ENCODE results near the gene CNOT2. TPM values are rescaled to one million over a fixed set of nuclear protein-coding genes. Genes with fewer than 3 reads are reported as not detected.

CNOT2 gene
- total and polyA plus RNA-seq, 2 experiments from 2014 or later, result 110 to 152 TPM

DNA sequence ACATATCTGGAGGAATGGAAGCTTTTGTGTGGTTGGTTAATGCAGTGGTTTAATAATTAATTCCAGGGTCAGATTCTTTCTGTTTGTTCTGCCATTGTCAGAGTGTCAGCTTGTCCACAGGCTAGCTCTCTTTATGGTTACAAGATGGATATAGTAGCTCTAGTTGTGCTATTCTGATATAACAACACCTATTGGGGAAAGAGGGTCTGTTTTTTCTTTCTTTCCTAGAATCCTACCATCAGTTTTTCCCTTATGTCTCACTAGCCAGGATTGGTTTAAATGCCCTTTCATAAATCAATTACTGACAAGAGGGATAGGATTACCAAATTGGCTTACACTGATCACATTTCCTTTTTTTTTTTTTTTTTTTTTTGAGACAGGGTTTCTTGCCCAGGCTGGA lies 27.8 kb downstream of the CNOT2 start:
- peaks cover 65% of the 10 kb centered on the region for H3K4me1 Mint-ChIP-seq
- H3F3A ChIP-seq (replicated peaks; ENCODE audit: low read depth), result no peaks in the 10 kb centered on the region
- peaks cover 29% of the 10 kb centered on the region for H3K4me1 ChIP-seq (ENCODE audit: insufficient read depth)
- H3K79me2 ChIP-seq (replicated peaks; ENCODE audit: insufficient read depth), result peaks cover 100% of the 10 kb centered on the region
- no peak overlapping the region for H3K4me2 ChIP-seq
- no peak overlapping the region for H3K4me3 Mint-ChIP-seq
- peaks cover 2% of the 10 kb centered on the region for H3K27me3 Mint-ChIP-seq (ENCODE audit: insufficient read depth, low read depth, poor library complexity)
- H3K9me2 ChIP-seq (ENCODE audit: insufficient read depth), result no peaks in the 10 kb centered on the region
- H3K9me3 Mint-ChIP-seq, result no peaks in the 10 kb centered on the region
- DNase-seq (ENCODE audit: low spot score), result no peak
- no peak overlapping the region for H3K4me3 ChIP-seq
- H3K27ac Mint-ChIP-seq, result 0 out of 2 replicates have a peak overlapping the region, but pooled peaks have one; percentile 32
- no peak for TF ChIP-seq EZH2phosphoT487 (IDR thresholded peaks at IDR 0.05; ENCODE audit: unreplicated experiment)
- H3K27me3 ChIP-seq (ENCODE audit: insufficient read depth), result no peaks in the 10 kb centered on the region
- H4K20me1 ChIP-seq (replicated peaks; ENCODE audit: insufficient read depth), result peaks cover 30% of the 10 kb centered on the region
- no peak overlapping the region for H3K27ac ChIP-seq (ENCODE audit: low read depth)
- ATAC-seq, result no peak
- H2AFZ ChIP-seq, result no peak overlapping the region
- no peaks in the 10 kb centered on the region for H3K36me3 ChIP-seq (ENCODE audit: insufficient read depth)
- H3K36me3 Mint-ChIP-seq (ENCODE audit: low read depth), result no peaks in the 10 kb centered on the region

DNA sequence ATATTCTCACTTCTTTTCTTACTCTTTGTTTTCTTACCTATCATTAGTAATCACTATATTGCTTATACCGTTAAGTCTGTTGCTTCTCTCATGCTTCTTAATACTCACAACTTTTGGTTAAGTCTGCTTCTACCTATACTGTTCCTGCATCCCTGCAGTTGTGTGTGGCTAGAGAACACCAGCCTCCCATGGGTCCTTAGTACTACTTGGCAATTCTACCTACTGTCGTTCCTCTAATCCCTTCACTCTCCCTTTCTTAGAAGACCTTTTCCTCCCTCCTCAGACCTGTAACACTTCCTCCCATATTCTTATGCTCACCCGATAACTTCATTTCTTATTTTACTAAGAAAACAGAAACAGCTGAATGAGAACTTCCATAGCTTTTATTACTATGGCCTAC lies 29.3 kb downstream of the CNOT2 start:
- Histone ChIP-seq H3K27ac (ENCODE audit: low read depth) (no peak overlapping the region; the same call in 1 of the 2 replicates), H3K36me3 (ENCODE audit: insufficient read depth) (no peaks in the 10 kb centered on the region), H3K79me2 (replicated peaks; ENCODE audit: insufficient read depth) (peaks cover 100% of the 10 kb centered on the region), H3K4me2 (no peak overlapping the region), H3K4me3 (no peak overlapping the region), H3K9me2 (ENCODE audit: insufficient read depth) (no peaks in the 10 kb centered on the region), H3F3A (replicated peaks; ENCODE audit: low read depth) (no peaks in the 10 kb centered on the region), H4K20me1 (replicated peaks; ENCODE audit: insufficient read depth) (peaks cover 32% of the 10 kb centered on the region), H3K27me3 (ENCODE audit: insufficient read depth) (no peaks in the 10 kb centered on the region), H3K4me1 (ENCODE audit: insufficient read depth) (peaks cover 30% of the 10 kb centered on the region), H2AFZ (no peak overlapping the region)
- no peak overlapping the region for H3K27ac Mint-ChIP-seq
- H3K4me1 Mint-ChIP-seq, result peaks cover 58% of the 10 kb centered on the region
- no peaks in the 10 kb centered on the region for H3K36me3 Mint-ChIP-seq (ENCODE audit: low read depth)
- no peaks in the 10 kb centered on the region for H3K9me3 Mint-ChIP-seq
- peaks cover 2% of the 10 kb centered on the region for H3K27me3 Mint-ChIP-seq (ENCODE audit: insufficient read depth, low read depth, poor library complexity)
- TF ChIP-seq POLR2AphosphoS5 (IDR thresholded peaks at IDR 0.05; ENCODE audit: low read depth) (no peak), ZNF114 (CRISPR knock-in tag; IDR thresholded peaks at IDR 0.05) (no peak), EZH2 (IDR thresholded peaks at IDR 0.05; ENCODE audit: low read depth, unreplicated experiment) (no peak), ZNF331 (CRISPR knock-in tag; IDR thresholded peaks at IDR 0.05; ENCODE audit: low read depth) (no peak)
- TF ChIP-seq, protein P1, sequence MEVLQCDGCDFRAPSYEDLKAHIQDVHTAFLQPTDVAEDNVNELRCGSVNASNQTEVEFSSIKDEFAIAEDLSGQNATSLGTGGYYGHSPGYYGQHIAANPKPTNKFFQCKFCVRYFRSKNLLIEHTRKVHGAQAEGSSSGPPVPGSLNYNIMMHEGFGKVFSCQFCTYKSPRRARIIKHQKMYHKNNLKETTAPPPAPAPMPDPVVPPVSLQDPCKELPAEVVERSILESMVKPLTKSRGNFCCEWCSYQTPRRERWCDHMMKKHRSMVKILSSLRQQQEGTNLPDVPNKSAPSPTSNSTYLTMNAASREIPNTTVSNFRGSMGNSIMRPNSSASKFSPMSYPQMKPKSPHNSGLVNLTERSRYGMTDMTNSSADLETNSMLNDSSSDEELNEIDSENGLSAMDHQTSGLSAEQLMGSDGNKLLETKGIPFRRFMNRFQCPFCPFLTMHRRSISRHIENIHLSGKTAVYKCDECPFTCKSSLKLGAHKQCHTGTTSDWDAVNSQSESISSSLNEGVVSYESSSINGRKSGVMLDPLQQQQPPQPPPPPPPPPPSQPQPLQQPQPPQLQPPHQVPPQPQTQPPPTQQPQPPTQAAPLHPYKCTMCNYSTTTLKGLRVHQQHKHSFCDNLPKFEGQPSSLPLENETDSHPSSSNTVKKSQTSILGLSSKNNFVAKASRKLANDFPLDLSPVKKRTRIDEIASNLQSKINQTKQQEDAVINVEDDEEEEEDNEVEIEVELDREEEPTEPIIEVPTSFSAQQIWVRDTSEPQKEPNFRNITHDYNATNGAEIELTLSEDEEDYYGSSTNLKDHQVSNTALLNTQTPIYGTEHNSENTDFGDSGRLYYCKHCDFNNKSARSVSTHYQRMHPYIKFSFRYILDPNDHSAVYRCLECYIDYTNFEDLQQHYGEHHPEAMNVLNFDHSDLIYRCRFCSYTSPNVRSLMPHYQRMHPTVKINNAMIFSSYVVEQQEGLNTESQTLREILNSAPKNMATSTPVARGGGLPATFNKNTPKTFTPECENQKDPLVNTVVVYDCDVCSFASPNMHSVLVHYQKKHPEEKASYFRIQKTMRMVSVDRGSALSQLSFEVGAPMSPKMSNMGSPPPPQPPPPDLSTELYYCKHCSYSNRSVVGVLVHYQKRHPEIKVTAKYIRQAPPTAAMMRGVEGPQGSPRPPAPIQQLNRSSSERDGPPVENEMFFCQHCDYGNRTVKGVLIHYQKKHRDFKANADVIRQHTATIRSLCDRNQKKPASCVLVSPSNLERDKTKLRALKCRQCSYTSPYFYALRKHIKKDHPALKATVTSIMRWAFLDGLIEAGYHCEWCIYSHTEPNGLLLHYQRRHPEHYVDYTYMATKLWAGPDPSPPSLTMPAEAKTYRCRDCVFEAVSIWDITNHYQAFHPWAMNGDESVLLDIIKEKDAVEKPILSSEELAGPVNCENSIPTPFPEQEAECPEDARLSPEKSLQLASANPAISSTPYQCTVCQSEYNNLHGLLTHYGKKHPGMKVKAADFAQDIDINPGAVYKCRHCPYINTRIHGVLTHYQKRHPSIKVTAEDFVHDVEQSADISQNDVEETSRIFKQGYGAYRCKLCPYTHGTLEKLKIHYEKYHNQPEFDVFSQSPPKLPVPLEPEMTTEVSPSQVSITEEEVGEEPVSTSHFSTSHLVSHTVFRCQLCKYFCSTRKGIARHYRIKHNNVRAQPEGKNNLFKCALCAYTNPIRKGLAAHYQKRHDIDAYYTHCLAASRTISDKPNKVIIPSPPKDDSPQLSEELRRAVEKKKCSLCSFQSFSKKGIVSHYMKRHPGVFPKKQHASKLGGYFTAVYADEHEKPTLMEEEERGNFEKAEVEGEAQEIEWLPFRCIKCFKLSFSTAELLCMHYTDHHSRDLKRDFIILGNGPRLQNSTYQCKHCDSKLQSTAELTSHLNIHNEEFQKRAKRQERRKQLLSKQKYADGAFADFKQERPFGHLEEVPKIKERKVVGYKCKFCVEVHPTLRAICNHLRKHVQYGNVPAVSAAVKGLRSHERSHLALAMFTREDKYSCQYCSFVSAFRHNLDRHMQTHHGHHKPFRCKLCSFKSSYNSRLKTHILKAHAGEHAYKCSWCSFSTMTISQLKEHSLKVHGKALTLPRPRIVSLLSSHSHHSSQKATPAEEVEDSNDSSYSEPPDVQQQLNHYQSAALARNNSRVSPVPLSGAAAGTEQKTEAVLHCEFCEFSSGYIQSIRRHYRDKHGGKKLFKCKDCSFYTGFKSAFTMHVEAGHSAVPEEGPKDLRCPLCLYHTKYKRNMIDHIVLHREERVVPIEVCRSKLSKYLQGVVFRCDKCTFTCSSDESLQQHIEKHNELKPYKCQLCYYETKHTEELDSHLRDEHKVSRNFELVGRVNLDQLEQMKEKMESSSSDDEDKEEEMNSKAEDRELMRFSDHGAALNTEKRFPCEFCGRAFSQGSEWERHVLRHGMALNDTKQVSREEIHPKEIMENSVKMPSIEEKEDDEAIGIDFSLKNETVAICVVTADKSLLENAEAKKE (CRISPR knock-in tag; IDR thresholded peaks at IDR 0.05), result no peak
- TF ChIP-seq, protein P2, sequence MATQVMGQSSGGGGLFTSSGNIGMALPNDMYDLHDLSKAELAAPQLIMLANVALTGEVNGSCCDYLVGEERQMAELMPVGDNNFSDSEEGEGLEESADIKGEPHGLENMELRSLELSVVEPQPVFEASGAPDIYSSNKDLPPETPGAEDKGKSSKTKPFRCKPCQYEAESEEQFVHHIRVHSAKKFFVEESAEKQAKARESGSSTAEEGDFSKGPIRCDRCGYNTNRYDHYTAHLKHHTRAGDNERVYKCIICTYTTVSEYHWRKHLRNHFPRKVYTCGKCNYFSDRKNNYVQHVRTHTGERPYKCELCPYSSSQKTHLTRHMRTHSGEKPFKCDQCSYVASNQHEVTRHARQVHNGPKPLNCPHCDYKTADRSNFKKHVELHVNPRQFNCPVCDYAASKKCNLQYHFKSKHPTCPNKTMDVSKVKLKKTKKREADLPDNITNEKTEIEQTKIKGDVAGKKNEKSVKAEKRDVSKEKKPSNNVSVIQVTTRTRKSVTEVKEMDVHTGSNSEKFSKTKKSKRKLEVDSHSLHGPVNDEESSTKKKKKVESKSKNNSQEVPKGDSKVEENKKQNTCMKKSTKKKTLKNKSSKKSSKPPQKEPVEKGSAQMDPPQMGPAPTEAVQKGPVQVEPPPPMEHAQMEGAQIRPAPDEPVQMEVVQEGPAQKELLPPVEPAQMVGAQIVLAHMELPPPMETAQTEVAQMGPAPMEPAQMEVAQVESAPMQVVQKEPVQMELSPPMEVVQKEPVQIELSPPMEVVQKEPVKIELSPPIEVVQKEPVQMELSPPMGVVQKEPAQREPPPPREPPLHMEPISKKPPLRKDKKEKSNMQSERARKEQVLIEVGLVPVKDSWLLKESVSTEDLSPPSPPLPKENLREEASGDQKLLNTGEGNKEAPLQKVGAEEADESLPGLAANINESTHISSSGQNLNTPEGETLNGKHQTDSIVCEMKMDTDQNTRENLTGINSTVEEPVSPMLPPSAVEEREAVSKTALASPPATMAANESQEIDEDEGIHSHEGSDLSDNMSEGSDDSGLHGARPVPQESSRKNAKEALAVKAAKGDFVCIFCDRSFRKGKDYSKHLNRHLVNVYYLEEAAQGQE (IDR thresholded peaks at IDR 0.05; ENCODE audit: unreplicated experiment), result no peak
- no peak overlapping the region for H3K4me3 Mint-ChIP-seq
- DNase-seq (ENCODE audit: low spot score) (no peak), ATAC-seq (peak; percentile 78)
